GM21723 (cell line): ENCODE measurements around the gene TBX20.
"Not testable (repeated sequence)": the region's sequence is repeated elsewhere in the genome, so short reads cannot be mapped to it uniquely, and the experiment has no call there.

Experiments used
- ATAC-seq: cut with Tn5 transposase; IDR thresholded peaks from one replicate; pipeline ENCODE4 v1.9.1; 2021; ENCODE audit warnings: mild to moderate bottlenecking, moderate library complexity; ENCODE audit not compliant: unreplicated experiment

Gene TBX20

GRCh38 chr7:35256256-35257175 lies 2.6 kb upstream of the TBX20 start:
- ATAC-seq: no peak

GRCh38 chr7:35255443-35256255 lies 1.7 kb upstream of the TBX20 start:
- no peak for ATAC-seq

GRCh38 chr7:35254496-35255442 lies 869 bp upstream of the TBX20 start:
- no peak for ATAC-seq

- ATAC-seq: no peak
Measured at GRCh38 chr7:35253460-35253709, 515 bp downstream of the TBX20 start.

DNA sequence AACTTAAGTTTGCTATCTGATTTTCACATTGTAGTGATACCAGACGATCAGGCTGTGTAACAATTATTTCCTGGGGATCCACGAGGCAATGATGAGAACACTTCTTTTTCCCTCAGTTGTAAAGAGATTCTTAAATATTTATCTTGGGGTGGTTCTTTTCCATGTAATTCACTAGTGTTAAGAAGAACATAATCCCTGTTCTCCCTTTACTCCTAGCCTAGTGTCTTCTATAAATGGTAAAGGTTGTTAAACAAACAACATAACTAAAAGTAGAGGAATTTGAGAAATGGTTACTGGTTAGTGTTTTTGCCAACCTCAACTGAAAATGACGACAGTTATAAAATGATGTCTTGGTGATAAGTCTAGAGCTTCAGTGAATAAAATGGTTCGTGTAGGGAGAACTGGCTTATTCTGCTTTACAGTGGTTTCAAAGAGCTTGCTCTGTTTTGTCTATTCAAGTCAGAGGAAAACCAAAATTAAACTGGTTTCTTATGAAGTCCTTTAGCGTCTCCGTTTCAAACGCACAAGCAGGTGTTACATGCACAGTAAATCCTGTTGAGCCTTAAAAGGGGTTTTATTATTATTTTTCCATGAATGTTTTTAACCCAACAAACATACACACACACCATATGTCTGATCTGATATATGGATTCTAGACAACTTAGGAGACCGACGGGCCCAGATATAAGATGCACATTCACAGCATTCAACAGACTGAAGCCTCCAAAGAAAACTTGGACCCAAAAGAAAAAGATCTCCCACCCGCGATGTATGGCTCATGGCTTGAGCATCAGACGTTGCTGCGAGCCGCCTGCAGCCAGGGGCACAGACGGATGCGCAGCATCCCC lies 1.1 kb downstream of the TBX20 start:
- no peak for ATAC-seq

DNA sequence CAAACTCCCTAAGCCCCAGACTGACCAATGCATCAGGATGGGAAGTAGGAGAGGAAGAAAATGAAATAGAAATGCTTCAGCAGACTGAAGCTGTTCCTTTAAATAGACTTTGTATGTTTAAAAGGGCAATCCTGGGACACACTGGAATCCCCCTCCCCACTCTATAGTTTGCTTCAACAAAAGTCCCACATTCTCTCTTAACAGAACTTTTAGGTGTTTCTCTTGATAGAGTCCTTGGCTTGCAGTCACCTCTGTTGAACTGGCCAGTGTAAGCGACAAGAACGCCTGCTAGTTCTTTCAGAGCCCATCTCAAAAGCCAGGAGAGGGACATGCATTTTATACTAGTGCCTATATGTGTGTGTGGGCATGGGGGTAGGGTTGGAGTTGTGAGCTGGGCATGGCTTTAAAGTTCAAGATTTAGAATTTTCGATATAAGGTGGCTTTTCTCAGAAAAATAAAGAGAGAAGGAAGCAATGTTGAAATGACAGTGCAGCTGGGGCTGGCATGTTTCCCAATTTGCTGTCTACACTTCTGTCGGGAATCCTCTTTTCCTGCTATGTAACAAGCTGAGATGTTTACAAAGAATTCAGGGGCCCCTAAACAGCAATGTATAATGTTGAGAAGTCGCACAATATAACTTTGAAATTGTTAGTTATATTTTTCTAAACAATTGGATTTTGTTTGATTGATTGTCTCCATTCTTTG lies 2.1 kb downstream of the TBX20 start:
- ATAC-seq: no peak

DNA sequence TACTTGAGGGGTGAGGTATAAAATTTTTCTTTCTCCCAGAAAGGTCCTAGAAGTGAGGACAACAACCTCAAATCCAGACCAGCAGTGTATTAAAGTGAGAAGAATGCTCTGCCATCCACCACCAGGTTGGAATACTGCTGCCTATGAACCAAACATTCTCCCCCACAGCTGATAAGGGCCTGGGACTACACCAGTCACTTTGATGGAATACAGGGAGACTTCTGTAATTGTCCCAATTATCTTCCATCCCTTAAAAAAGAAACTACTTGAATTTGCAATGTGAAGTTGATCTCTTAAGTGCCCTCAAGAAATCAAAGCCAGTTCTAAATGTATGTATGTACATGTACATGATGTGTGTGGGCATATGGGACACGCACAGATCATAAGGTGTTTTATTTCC lies 3.0 kb downstream of the TBX20 start:
- ATAC-seq: no peak

DNA sequence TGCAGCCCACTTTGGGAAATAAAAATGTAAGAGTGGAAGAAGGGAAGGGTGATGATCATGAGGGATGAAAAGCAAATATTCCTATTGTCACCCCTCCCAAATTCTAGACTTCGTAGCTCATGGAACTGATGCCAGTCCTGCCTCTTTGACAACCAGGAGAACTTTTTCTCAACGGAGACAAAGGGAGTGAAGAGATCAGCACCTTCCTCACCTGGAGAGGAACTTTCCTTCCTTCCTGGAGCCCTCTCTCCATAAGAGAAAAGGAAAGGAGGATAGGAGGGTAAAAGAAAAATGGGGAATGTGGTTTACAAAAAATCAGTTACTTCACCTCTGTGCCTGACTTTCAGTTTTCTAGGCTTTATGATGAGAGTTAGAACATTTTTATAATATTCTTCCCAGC lies 3.4 kb downstream of the TBX20 start:
- ATAC-seq: no peak

- ATAC-seq: no peak
Measured at GRCh38 chr7:35249537-35249907, 4.4 kb downstream of the TBX20 start.

DNA sequence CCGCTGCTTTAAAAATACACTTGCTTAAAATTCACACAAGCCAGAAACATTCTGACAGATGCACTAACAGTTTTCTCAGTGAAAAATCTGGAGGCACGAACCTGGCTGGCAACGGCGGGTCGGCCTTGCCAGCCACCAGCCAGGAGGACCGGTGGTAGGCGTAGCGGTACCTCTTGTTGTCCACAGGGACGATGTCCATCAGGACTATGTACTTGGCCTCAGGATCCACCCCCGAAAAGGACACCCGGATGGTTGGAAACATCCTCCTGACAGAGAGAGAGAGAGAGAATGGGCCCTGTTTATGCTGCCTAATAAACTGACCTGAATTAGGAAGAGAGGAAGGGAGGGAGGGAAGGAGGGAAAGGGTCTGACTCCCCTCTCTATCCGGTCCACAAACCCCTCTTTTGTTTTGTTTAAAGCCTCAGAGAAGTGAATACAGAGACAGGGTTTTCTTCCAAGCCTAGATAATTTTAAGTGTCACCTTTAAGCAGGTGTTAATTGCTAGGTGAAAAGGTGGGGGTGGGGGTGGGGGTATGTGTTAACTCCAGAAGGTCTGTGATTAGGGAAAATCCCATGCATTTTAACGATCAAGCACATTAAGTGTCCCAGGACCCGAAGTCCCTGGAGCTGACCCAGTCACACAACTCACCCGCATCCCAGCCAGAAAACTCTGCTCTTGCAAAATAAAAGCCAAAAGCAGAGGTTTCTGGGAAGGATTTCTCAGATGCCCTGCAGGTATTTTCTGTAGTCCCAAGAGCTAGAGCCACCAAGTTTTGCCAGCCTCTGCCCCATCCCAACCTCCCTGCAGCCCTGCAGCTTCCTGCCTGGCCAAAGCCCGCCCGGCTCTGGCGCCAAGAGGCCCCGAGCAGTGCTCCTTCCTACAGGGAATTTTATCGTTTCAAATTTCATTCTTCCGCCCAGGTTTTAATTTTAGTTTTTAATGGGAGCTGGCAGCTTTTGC lies 5.0 kb downstream of the TBX20 start:
- ATAC-seq: no peak

- ATAC-seq: no peak
Measured at GRCh38 chr7:35246819-35247218, 7.1 kb downstream of the TBX20 start.

DNA sequence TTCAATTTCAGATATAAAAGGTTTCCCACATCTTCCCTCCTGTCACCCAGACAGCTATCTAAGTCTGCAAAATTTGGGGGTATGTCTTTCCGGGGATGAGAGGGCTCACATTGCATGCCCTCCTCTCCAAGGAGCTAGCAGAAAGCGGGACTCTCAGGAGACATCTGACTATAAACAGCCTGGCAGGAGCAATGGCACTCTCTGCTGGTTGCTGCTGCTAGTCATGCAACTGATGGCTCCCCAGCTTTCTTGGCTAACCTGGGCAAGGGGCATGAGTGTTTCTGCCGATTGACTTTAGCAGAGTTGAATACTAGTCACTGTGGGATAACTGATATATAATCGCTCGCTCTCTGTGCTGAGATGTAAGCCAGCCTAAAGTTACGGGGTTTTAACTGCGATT lies 12.0 kb downstream of the TBX20 start:
- no peak for ATAC-seq

DNA sequence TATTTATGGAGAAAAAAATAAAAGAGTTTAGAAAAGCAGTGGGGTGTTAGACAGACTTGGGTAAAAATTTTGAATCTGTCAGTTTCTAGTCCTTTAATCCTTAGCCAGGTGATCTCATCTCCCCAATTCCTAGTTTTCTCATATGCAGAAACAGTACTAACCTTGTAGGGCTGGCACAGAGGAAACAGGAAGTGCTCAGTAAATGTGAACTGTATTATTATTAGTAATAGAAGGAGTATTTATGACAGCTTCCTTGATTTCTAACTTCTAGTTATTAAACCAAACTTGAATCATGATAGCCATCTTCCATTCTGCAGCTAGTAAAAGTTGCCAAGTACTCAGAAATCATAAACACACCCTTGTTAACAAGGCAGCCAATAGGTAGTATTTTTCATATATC lies 12.5 kb downstream of the TBX20 start:
- ATAC-seq: no peak

DNA sequence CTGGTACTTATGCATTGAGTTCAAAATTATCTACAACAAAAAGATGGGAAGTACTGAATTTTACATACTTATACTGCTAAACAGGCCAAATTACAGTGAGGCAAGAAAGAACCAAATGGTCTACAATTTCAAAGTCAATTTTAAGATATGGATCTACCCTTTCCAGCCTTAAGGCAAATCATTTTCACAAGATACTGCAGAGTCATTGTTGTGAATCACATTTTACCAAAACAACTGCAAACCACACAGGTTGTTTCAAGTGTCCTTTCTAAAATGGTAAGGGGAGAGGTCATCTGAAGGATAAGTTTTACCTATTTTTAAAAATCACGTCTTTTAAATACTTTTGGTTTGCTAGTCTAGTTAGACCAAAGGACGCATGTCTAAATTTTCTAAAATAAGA lies 12.9 kb downstream of the TBX20 start:
- ATAC-seq: not testable (repeated sequence)

DNA sequence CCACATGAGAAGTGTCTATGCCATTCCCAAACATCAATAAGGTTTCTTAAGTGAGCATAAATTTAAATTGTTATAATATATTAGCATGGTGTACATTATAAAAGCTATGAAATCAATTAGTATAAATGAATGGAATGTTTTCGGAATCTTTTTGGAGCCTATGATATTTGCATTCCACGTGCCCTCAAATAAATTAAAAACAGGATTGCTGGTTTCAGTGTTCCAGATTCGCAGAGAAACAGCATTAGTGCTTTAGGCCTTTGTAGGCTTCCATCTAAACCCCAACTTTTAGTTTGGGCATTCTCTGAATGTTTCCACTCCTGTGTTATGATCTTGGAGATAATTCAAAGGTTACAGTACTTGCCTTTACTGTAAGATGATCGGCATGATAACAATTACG lies 15.4 kb downstream of the TBX20 start:
- ATAC-seq: not testable (repeated sequence)

- no peak for ATAC-seq
Measured at GRCh38 chr7:35232994-35233393, 20.9 kb downstream of the TBX20 start.

- not testable (repeated sequence) for ATAC-seq
Measured at GRCh38 chr7:35231221-35231620, 22.7 kb downstream of the TBX20 start.

DNA sequence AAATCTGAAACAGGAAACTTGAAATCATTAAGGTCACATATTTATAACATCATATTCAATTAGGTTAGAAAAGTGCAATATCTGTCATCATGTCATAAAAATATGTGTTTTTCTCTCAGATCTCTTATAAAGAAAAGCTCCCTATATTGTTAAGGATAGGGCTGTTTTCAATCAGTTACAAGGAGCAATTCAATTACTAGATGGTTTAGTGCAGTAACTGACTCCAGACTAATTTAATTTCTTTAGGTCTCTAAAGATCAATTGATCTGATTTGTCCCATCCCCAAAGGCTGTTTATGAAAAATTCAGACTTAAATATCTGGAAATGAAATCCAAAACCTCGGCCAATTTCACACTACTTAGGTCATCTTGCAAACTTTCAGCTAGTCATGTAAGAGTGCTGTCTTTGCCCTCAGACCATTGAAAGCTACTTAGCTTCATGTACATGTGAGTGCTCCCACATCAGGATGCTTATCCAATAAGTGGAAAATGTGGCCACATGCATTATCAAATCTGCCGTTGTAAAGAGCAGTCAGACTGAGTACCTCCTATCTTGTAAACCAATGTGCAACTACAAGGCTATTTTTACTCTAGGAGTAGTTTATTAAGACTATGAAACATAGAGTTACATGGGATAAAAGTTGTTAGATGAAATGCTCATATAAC lies 24.7 kb downstream of the TBX20 start:
- not testable (repeated sequence) for ATAC-seq
